Prostate gland (tissue), 2 donors: ENCODE data around the gene BECN2.

Experiments
- CTCF ChIP-seq, 4 experiments: fragments of 200-600 bp in 2 of 4; fragments of 450-650 bp in 2 of 4; sonication (generic) in 2 of 4; IDR thresholded peaks; 1 replicate in 3 of 4; 2 replicates in 1 of 4; pipeline ENCODE4 v1.5.1; 2016 to 2019; ENCODE audit warnings: antibody characterized with exemption in 4 of 4, mild to moderate bottlenecking in 2 of 4, moderate library complexity in 2 of 4
- POLR2AphosphoS5 ChIP-seq: sonication (generic); formaldehyde crosslinking; IDR thresholded peaks from one replicate; pipeline ENCODE4 v1.6.1; 2017; ENCODE audit warnings: antibody characterized with exemption

GRCh38 chr1:241932845-241933244 lies 24.7 kb upstream of the BECN2 start:
- TF ChIP-seq CTCF (IDR thresholded peaks at IDR 0.05) (no peak), POLR2AphosphoS5 (no peak)
